Panc1 (cell line): ENCODE measurements around the gene CKAP2. TPM values are rescaled to one million over a fixed set of nuclear protein-coding genes. Genes with fewer than 3 reads are reported as not detected.

ENCODE experiments used
- ATAC-seq: fragments of 200-7000 bp; cut with Tn5 transposase; 2 replicates; pipeline ENCODE4 v1.9.1; 2020; ENCODE audit warnings: mild to moderate bottlenecking, moderate library complexity
- BruUV-seq: library from RNA; stranded (reverse); fragments of 400-500 nt; replicated peaks from 2 replicates; lab custom pipeline; 2021; lab: Mats Ljungman, UMichigan
- CTCF ChIA-PET: fragments of 300-600 bp; sonication (Branson Sonifier 250); formaldehyde crosslinking; loops from one replicate; lab custom pipeline; 2022; ENCODE audit warnings: antibody characterized with exemption; lab: Charles Lee
- POLR2A ChIA-PET: fragments of 300-600 bp; sonication (Branson Sonifier 250); formaldehyde crosslinking; loops from one replicate; lab custom pipeline; 2022; ENCODE audit warnings: antibody characterized with exemption; lab: Charles Lee
- DNase-seq: peaks from one replicate; pipeline ENCODE4 v3.0.0-alpha.2; 2010; ENCODE audit warnings: low read depth, low spot score
- H3K27ac ChIP-seq: 2 replicates; pipeline ENCODE4 v1.5.1; 2011; ENCODE audit warnings: mild to moderate bottlenecking, low read length, inconsistent platforms
- H3K27me3 ChIP-seq: fragments of 200-500 bp; sonication (Bioruptor generic); 2 replicates; pipeline ENCODE4 v1.6.0; 2014; ENCODE audit warnings: low read length, inconsistent platforms; ENCODE audit not compliant: control insufficient read depth, insufficient read depth
- H3K36me3 ChIP-seq: fragments of 200-500 bp; sonication (Bioruptor generic); 2 replicates; pipeline ENCODE4 v1.5.1; 2014; ENCODE audit warnings: inconsistent platforms, mild to moderate bottlenecking, low read length, moderate library complexity; ENCODE audit not compliant: control insufficient read depth, insufficient read depth
- H3K4me1 ChIP-seq: 2 replicates; pipeline ENCODE4 v1.5.1; 2011; ENCODE audit warnings: inconsistent platforms, mild to moderate bottlenecking, low read length, moderate library complexity; ENCODE audit not compliant: control insufficient read depth, insufficient read depth
- H3K4me3 ChIP-seq, 2 experiments: 2 replicates each; pipeline ENCODE4 v1.5.1; 2011 to 2012; ENCODE audit warnings: low read depth in 2 of 2, low read length in 2 of 2, mild to moderate bottlenecking in 2 of 2, inconsistent platforms in 1 of 2, moderate library complexity in 1 of 2
- H3K9me3 ChIP-seq: fragments of 200-500 bp; sonication (Bioruptor generic); 2 replicates; pipeline ENCODE4 v1.5.1; 2014; ENCODE audit warnings: low read depth, mild to moderate bottlenecking, inconsistent platforms, low read length, moderate library complexity; ENCODE audit not compliant: control insufficient read depth, insufficient read depth
- POLR2AphosphoS5 ChIP-seq: IDR thresholded peaks from 2 replicates; pipeline ENCODE4 v1.6.1; 2012; ENCODE audit warnings: mild to moderate bottlenecking, low read depth, low read length, moderate library complexity
- SIN3A ChIP-seq: IDR thresholded peaks from 2 replicates; pipeline ENCODE4 v1.6.1; 2012; ENCODE audit warnings: low read depth, mild to moderate bottlenecking, low read length, moderate library complexity, borderline replicate concordance; ENCODE audit not compliant: insufficient read depth
- TCF7L2 ChIP-seq: IDR thresholded peaks from 2 replicates; pipeline ENCODE4 v1.6.1; 2011; ENCODE audit warnings: mild to moderate bottlenecking, low read depth, low read length, inconsistent platforms
- in situ Hi-C: cut with HindIII; loops from 2 replicates; pipeline ENCODE4 v1.10.0; 2016; ENCODE audit warnings: low sequenced_read_pairs, low pct_unique_long_range_greater_than_20kb
- intact Hi-C: fragments of 100-400 bp; cut with micrococcal nuclease; formaldehyde crosslinking; loops from one replicate; pipeline ENCODE4 v1.10.0; 2022; ENCODE audit not compliant: unreplicated experiment
- total RNA-seq: library from RNA; stranded (reverse); gene quantifications from one replicate; pipeline ENCODE4 v1.2.1, GENCODE V29; 2021; ENCODE audit not compliant: unreplicated experiment
- TF ChIP-seq, protein P1 (sequence below): fragments of 450-650 bp; IDR thresholded peaks from 2 replicates; pipeline ENCODE4 v1.5.1; 2017; ENCODE audit warnings: mild to moderate bottlenecking
- TF ChIP-seq, protein P2 (sequence below), 2 experiments: IDR thresholded peaks; 2 replicates each; pipeline ENCODE4 v1.6.1; 2011 to 2012; ENCODE audit warnings: low read depth in 2 of 2, control low read depth in 1 of 2, low read length in 1 of 2, mild to moderate bottlenecking in 1 of 2, moderate library complexity in 1 of 2; ENCODE audit not compliant: insufficient read depth in 1 of 2

CKAP2 gene
- total RNA-seq, 1 experiment from 2014 or later, result 51.1 TPM

DNA sequence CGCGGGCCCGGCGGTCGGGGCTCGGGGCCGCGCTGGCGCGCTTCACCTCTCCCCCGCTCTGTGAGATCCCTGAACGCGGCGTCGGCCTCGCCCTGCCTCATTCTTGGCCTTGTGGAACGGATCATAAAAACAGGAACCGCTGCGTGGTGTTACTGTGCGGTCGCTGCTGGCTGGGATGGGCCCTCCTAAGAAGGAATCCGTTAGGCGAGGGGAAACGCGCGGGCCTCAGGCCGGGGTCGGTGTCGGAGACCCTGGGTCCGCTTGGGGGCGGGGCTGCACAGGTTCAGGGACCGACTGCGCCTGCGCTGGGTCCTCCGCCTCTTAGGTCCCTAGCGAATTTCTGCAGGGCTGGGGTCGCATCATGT is 381 bp downstream of the CKAP2 start:
- ChIA-PET POLR2A (no interaction called here), CTCF (no interaction called here)
- peak overlapping the region; percentile 93 for H3K27ac ChIP-seq
- H3K4me3 ChIP-seq, result peak overlapping the region; percentile 82 to 90
- intact Hi-C loops, result no loop called here
- H3K36me3 ChIP-seq, result peaks cover 19% of the 10 kb centered on the region
- in situ Hi-C loops, result no loop called here
- peak; percentile 20 for DNase-seq
- ATAC-seq, result peak; percentile 78
- H3K9me3 ChIP-seq, result no peaks in the 10 kb centered on the region
- peaks cover 21% of the 10 kb centered on the region; the same call in 1 of the 2 replicates for H3K4me1 ChIP-seq
- H3K27me3 ChIP-seq, result no peaks in the 10 kb centered on the region
- BruUV-seq, result no TSS peak
- TF ChIP-seq, protein P1, sequence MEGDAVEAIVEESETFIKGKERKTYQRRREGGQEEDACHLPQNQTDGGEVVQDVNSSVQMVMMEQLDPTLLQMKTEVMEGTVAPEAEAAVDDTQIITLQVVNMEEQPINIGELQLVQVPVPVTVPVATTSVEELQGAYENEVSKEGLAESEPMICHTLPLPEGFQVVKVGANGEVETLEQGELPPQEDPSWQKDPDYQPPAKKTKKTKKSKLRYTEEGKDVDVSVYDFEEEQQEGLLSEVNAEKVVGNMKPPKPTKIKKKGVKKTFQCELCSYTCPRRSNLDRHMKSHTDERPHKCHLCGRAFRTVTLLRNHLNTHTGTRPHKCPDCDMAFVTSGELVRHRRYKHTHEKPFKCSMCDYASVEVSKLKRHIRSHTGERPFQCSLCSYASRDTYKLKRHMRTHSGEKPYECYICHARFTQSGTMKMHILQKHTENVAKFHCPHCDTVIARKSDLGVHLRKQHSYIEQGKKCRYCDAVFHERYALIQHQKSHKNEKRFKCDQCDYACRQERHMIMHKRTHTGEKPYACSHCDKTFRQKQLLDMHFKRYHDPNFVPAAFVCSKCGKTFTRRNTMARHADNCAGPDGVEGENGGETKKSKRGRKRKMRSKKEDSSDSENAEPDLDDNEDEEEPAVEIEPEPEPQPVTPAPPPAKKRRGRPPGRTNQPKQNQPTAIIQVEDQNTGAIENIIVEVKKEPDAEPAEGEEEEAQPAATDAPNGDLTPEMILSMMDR, result no peak
- TF ChIP-seq, protein P2, sequence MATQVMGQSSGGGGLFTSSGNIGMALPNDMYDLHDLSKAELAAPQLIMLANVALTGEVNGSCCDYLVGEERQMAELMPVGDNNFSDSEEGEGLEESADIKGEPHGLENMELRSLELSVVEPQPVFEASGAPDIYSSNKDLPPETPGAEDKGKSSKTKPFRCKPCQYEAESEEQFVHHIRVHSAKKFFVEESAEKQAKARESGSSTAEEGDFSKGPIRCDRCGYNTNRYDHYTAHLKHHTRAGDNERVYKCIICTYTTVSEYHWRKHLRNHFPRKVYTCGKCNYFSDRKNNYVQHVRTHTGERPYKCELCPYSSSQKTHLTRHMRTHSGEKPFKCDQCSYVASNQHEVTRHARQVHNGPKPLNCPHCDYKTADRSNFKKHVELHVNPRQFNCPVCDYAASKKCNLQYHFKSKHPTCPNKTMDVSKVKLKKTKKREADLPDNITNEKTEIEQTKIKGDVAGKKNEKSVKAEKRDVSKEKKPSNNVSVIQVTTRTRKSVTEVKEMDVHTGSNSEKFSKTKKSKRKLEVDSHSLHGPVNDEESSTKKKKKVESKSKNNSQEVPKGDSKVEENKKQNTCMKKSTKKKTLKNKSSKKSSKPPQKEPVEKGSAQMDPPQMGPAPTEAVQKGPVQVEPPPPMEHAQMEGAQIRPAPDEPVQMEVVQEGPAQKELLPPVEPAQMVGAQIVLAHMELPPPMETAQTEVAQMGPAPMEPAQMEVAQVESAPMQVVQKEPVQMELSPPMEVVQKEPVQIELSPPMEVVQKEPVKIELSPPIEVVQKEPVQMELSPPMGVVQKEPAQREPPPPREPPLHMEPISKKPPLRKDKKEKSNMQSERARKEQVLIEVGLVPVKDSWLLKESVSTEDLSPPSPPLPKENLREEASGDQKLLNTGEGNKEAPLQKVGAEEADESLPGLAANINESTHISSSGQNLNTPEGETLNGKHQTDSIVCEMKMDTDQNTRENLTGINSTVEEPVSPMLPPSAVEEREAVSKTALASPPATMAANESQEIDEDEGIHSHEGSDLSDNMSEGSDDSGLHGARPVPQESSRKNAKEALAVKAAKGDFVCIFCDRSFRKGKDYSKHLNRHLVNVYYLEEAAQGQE (IDR thresholded peaks at IDR 0.05; ENCODE audit: insufficient read depth in 1 of 2, low read depth in 2 of 2, low read length in 1 of 2), result no peak
- no peak for TF ChIP-seq POLR2AphosphoS5
- no peak for TF ChIP-seq SIN3A
- no peak for TF ChIP-seq TCF7L2

DNA sequence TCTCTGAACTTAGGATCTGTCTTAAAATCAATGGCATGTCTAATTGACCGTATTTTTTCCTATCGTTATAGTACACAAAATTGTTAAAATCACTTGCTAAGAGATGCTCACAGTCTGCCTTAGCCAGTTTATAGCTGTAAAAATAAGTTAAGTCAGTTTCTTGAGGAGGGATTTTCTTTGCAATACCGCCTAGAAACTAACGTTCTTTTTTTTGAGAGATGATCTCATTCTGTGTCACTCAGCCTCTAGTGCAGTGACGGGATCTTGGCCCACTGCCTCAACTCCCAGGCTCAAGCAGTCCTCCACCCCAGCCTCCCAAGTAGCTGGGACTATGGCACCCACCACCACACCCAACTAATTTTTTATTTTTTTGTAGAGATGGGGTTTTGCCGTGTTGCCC is 4.4 kb downstream of the CKAP2 start:
- peaks cover 48% of the 10 kb centered on the region for H3K36me3 ChIP-seq
- ChIA-PET CTCF (no interaction called here), POLR2A (interaction anchor here (0.5 kb wide), 1 partner anchor 27 kb away, joined by 3 read pairs; no protein-coding TSS in a partner anchor)
- DNase-seq, result peak; percentile 38
- no peak for ATAC-seq
- H3K4me1 ChIP-seq, result peaks cover 9% of the 10 kb centered on the region; the same call in 1 of the 2 replicates
- no peaks in the 10 kb centered on the region for H3K9me3 ChIP-seq
- TF ChIP-seq POLR2AphosphoS5, result no peak
- TF ChIP-seq, protein P1, result no peak
- TF ChIP-seq TCF7L2, result no peak
- TF ChIP-seq SIN3A, result no peak
- TF ChIP-seq, protein P2 (IDR thresholded peaks at IDR 0.05; ENCODE audit: insufficient read depth in 1 of 2, low read depth in 2 of 2, low read length in 1 of 2), result no peak
- no peaks in the 10 kb centered on the region for H3K27me3 ChIP-seq
- intact Hi-C loops, result no loop called here
- BruUV-seq, result no TSS peak
- H3K27ac ChIP-seq, result no peak overlapping the region
- H3K4me3 ChIP-seq, result no peak overlapping the region
- in situ Hi-C loops, result no loop called here
